Measurements from ENCODE around the gene SCUBE2.

SCUBE2 gene

DNA sequence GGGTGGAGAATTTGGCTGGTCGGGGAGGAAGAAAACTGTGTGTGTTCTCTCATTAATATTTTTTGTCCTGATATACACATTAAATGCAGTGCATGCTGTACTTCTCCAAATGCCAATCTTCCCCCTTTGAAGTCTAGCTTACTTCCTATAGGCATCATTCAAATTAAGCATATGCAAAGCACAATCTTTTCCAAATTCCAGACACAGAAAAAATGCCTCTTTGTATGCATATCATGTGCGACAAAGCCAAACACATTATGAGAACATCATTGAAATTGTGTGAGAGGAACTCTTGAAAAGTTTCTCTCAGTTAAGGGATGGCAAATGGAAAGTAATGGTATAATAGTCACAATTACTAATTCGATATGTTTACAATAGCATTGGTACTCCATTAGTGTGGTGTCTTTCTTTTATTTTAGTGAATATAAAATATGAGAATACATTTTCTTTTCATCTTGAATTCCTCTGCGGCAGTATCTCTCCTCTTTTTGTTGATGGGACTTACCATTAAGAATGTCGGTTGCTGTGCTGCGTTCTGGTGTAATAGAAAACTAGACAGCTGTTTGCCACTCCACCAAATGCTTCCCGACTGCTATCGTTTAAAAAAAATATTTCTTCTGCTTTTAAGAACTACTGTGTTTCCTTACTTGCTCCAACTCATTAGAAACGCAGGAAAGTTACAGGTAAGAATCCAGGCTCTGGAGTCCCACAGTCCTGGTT is 68.3 kb downstream of the SCUBE2 start:
- no peak for DNase-seq (ENCODE audit: low read depth)
- H3K4me3 ChIP-seq (ENCODE audit: low read length) = no peak overlapping the region
- TF ChIP-seq, protein P1, sequence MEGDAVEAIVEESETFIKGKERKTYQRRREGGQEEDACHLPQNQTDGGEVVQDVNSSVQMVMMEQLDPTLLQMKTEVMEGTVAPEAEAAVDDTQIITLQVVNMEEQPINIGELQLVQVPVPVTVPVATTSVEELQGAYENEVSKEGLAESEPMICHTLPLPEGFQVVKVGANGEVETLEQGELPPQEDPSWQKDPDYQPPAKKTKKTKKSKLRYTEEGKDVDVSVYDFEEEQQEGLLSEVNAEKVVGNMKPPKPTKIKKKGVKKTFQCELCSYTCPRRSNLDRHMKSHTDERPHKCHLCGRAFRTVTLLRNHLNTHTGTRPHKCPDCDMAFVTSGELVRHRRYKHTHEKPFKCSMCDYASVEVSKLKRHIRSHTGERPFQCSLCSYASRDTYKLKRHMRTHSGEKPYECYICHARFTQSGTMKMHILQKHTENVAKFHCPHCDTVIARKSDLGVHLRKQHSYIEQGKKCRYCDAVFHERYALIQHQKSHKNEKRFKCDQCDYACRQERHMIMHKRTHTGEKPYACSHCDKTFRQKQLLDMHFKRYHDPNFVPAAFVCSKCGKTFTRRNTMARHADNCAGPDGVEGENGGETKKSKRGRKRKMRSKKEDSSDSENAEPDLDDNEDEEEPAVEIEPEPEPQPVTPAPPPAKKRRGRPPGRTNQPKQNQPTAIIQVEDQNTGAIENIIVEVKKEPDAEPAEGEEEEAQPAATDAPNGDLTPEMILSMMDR (IDR thresholded peaks at IDR 0.05; ENCODE audit: insufficient read depth, low read depth, low read length, missing control alignments) = no peak

DNA sequence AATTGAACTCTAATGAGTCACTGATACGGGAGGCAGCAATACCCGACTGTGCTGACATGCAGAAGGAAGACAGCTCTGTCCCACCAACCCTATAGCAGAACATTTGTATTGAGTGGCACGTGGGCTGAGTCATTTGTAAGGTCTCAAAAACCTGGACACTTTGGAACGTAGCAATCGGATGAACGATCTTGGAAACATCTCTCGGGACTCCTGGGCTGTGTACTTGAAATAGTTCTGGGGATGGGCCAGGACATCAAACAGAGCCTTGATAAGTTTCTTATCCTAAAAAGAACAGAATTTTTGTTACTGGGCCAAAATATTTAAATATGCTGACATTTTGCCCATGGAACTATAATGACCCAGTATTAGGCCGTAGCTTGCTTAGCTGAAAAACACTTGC is 70.5 kb downstream of the SCUBE2 start:
- no peak overlapping the region for H3K4me3 ChIP-seq (ENCODE audit: low read length)
- DNase-seq (ENCODE audit: low read depth) = no peak
- TF ChIP-seq, protein P1 (IDR thresholded peaks at IDR 0.05; ENCODE audit: insufficient read depth, low read depth, low read length, missing control alignments) = no peak

DNA sequence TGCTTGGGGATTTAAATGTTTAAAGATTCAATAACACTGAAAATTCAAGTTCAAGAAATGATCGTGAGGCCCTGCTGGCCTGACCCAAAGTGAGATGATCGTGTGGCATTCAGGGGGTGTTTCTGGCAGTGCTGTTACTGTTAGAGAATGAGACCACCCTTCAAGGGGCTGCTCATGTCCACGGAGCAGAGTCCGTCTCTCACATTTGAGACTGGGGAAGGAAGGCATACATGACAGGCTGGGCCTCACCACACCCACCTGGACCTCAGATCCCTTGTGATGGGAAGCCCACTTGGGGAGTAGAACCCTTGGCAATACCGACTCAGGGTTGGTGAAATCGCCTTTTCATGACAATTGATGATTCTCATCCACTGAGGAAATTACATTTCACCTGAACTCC is 71.5 kb downstream of the SCUBE2 start:
- no peak for DNase-seq (ENCODE audit: low read depth)
- TF ChIP-seq, protein P1 (IDR thresholded peaks at IDR 0.05; ENCODE audit: insufficient read depth, low read depth, low read length, missing control alignments) = no peak
- no peak overlapping the region for H3K4me3 ChIP-seq (ENCODE audit: low read length)

DNA sequence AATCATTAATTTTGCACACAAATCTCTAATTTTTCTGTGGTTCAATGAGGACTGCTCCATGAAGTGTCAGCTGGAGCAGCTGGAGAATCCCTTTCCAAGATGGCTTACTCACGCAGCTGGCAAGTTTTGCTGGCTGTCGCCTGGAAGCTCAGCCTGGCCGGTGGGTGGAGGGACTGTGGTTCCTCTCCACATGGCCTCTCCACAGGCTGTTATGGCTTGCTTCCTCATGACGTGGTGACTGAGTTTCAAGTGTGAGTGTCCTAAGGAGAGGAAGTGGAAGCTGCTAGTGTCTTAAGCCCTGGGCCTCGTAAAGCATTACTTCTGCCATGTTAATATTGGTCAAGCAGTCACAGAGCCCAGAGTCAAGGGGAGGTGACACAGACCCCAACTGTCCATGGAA is 73.6 kb downstream of the SCUBE2 start:
- no peak for DNase-seq (ENCODE audit: low read depth)
- H3K4me3 ChIP-seq (ENCODE audit: low read length) = no peak overlapping the region
- TF ChIP-seq, protein P1 (IDR thresholded peaks at IDR 0.05; ENCODE audit: insufficient read depth, low read depth, low read length, missing control alignments) = no peak

DNA sequence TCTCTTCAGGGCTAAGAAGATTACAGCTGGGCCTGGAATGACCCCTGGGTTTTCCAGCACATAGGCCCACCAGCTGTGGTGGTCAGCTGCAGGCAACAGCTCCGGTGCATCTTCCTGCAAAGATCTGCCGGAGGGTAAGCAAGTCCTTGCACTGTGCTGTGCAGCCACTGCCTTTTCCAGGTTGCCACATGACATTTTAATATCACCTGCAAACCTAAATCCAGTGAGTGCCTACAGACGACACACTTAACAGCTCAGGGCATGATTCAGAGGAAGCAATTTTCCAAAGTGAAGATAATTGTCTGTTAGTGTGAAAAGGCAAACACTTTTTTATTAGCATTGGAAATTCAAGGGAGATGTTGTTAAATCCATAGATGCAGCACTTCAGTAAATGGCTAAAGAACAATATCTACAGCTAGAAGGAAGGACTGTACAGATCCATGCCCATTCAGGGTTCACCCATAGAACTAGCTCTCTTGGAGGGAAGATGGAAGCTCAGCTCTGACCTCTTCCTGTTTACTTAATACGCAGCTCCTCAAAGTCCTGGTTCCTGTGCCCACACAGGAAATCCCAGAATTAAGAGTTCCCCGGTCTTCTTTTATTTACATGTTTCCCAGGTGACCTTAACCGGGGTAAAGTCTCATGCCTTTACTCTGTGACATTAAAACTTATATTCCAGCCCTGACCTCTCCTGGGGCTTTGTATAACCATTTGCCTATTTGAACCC is 74.3 kb downstream of the SCUBE2 start:
- TF ChIP-seq, protein P1 (IDR thresholded peaks at IDR 0.05; ENCODE audit: insufficient read depth, low read depth, low read length, missing control alignments) = no peak
- no peak for DNase-seq (ENCODE audit: low read depth)

DNA sequence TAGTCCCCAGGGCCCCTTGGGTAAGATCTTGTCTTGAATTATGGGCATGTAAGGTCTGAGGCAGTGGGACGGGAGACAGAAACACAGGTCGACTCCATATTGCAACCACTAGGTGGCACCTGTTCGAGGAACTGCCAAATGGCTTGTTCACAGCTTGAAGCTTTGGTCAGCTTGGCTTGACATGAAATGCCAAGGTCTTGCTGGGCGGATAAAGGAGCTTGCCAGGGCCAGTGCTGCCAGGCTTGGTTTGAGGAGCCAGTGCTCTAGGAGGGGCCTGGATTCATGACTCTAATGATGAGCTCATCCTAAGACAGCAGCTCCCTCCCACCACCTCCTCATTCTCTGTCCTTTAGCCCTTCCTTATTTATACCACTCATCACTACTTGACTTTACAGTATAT is 75.7 kb downstream of the SCUBE2 start:
- H3K4me3 ChIP-seq (ENCODE audit: low read length) = no peak overlapping the region
- DNase-seq (ENCODE audit: low read depth) = peak; percentile 82
- TF ChIP-seq, protein P1 (IDR thresholded peaks at IDR 0.05; ENCODE audit: insufficient read depth, low read depth, low read length, missing control alignments) = peak; percentile 86

More for the DNA sequence above, 74.3 kb downstream of the SCUBE2 start:
- H3K4me3 ChIP-seq (ENCODE audit: low read length) = no peak overlapping the region

All from epithelial cell of esophagus (primary cell).